Measurements from ENCODE around the gene RFLNA.

RFLNA gene

GRCh38 chr12:124344526-124344925, 49.6 kb downstream of the RFLNA start:
- DNase-seq (ENCODE audit: extremely low spot score), result no peak
- ChIA-PET CTCF (no interaction called here), POLR2A (no interaction called here)
- TF ChIP-seq CTCF (IDR thresholded peaks at IDR 0.05; ENCODE audit: control extremely low read depth, extremely low read depth, low read depth, missing control alignments), result no peak

GRCh38 chr12:124345795-124346194, 50.9 kb downstream of the RFLNA start:
- no peak for DNase-seq (ENCODE audit: extremely low spot score)
- CTCF ChIA-PET, result interaction anchor here (1.2 kb wide), 1 partner anchor 14 kb away, joined by 3 read pairs; no protein-coding TSS in a partner anchor
- POLR2A ChIA-PET, result no interaction called here
- no peak for TF ChIP-seq CTCF (IDR thresholded peaks at IDR 0.05; ENCODE audit: control extremely low read depth, extremely low read depth, low read depth, missing control alignments)

- ChIA-PET CTCF (interaction anchor here (0.8 to 1.7 kb wide), 6 partner anchors 9 to 310 kb away, joined by 3 to 4 read pairs (median 3); no protein-coding TSS in a partner anchor), POLR2A (no interaction called here)
- no peak for DNase-seq (ENCODE audit: extremely low spot score)
- no peak for TF ChIP-seq CTCF (IDR thresholded peaks at IDR 0.05; ENCODE audit: control extremely low read depth, extremely low read depth, low read depth, missing control alignments)
Observed at GRCh38 chr12:124346425-124347168, 51.7 kb downstream of the RFLNA start.

GRCh38 chr12:124347335-124347734, 52.4 kb downstream of the RFLNA start:
- TF ChIP-seq CTCF (IDR thresholded peaks at IDR 0.05; ENCODE audit: control extremely low read depth, extremely low read depth, low read depth, missing control alignments), result no peak
- DNase-seq (ENCODE audit: extremely low spot score), result no peak
- CTCF ChIA-PET, result interaction anchor here (0.7 to 1.7 kb wide), 8 partner anchors 9 to 424 kb away, joined by 3 to 4 read pairs (median 3); no protein-coding TSS in a partner anchor
- POLR2A ChIA-PET, result no interaction called here

GRCh38 chr12:124347805-124348658, 53.1 kb downstream of the RFLNA start:
- DNase-seq (ENCODE audit: extremely low spot score), result no peak
- ChIA-PET CTCF (interaction anchor here (0.7 to 2.0 kb wide), 7 partner anchors 15 to 423 kb away, joined by 3 to 7 read pairs (median 4); no protein-coding TSS in a partner anchor), POLR2A (no interaction called here)
- TF ChIP-seq CTCF (IDR thresholded peaks at IDR 0.05; ENCODE audit: control extremely low read depth, extremely low read depth, low read depth, missing control alignments), result peak; percentile 41

- no peak for DNase-seq (ENCODE audit: extremely low spot score)
- ChIA-PET POLR2A (no interaction called here), CTCF (interaction anchor here (0.7 to 2.0 kb wide), 4 partner anchors 14 to 419 kb away, joined by 3 to 7 read pairs (median 4); no protein-coding TSS in a partner anchor)
- no peak for TF ChIP-seq CTCF (IDR thresholded peaks at IDR 0.05; ENCODE audit: control extremely low read depth, extremely low read depth, low read depth, missing control alignments)
Observed at GRCh38 chr12:124348659-124349380, 53.9 kb downstream of the RFLNA start.

Data from GM10248 (cell line).